K562 (cell line): ENCODE data around the gene CUL3. TPM values are rescaled to one million over a fixed set of nuclear protein-coding genes. Genes with fewer than 3 reads are reported as not detected.

Experiments
- ATAC-seq: fragments of 200-7000 bp; cut with Tn5 transposase; 3 replicates; pipeline ENCODE4 v1.9.1; 2020; ENCODE audit warnings: moderate library complexity
- BruUV-seq: library from RNA; stranded (reverse); fragments of 400-500 nt; replicated peaks from 2 replicates; lab custom pipeline; 2021; lab: Mats Ljungman, UMichigan
- CTCF ChIA-PET: fragments of 300-600 bp; formaldehyde crosslinking; extraction: SDS; loops from one replicate; lab custom pipeline; 2021; ENCODE audit warnings: low intra/inter-chr PET ratio; lab: Yijun Ruan, JAX
- POLR2A ChIA-PET: fragments of 300-600, 350-650 bp; sonication (Branson Sonifier 250); formaldehyde crosslinking; extraction: SDS; loops from one replicate; lab custom pipeline; 2021; ENCODE audit warnings: antibody characterized with exemption, inconsistent platforms; lab: Yijun Ruan, JAX
- DNase-seq, 4 experiments: peaks; one replicate each; pipeline versions ENCODE4 v3.0.0 to v3.0.0-alpha.2; 2011 to 2018; ENCODE audit warnings: low spot score in 3 of 4, mixed read lengths in 3 of 4; ENCODE audit errors: extremely low read depth in 1 of 4
- FAIRE-seq: peaks from 2 replicates; lab custom pipeline; 2011; peaks lifted over from hg19 to GRCh38; lab: Jason Lieb, UNC
- H2AFZ ChIP-seq: 2 replicates; pipeline ENCODE4 v1.6.0; 2011; ENCODE audit warnings: low read depth, low read length, control low read depth, inconsistent platforms
- H3K27ac ChIP-seq: fragments of 200-600 bp; 3 replicates; pipeline ENCODE4 v1.8.0; 2011; ENCODE audit warnings: low read depth, mild to moderate bottlenecking, control low read depth, inconsistent platforms, low read length, moderate library complexity, mixed read lengths; ENCODE audit errors: extremely low read depth
- H3K27me3 ChIP-seq, 2 experiments: fragments of 300-600 bp in 1 of 2; 2 replicates in 1 of 2; 3 replicates in 1 of 2; pipeline versions ENCODE4 v1.6.0 to v1.8.0; 2011; ENCODE audit warnings: inconsistent platforms in 2 of 2, low read length in 2 of 2, mild to moderate bottlenecking in 1 of 2, mixed read lengths in 1 of 2, moderate library complexity in 1 of 2; ENCODE audit not compliant: control insufficient read depth in 2 of 2, insufficient read depth in 2 of 2
- H3K36me3 ChIP-seq: fragments of 300-600 bp; 3 replicates; pipeline ENCODE4 v1.8.0; 2011; ENCODE audit warnings: mild to moderate bottlenecking, low read length, inconsistent platforms; ENCODE audit not compliant: control insufficient read depth, insufficient read depth
- H3K4me1 ChIP-seq, 2 experiments: fragments of 200-600 bp in 1 of 2; replicated peaks in 1 of 2; 2 replicates in 1 of 2; 3 replicates in 1 of 2; pipeline versions ENCODE4 v1.5.1 to v1.8.0; 2011; ENCODE audit warnings: inconsistent platforms in 2 of 2, low read length in 2 of 2, mild to moderate bottlenecking in 1 of 2, mixed read lengths in 1 of 2, moderate library complexity in 1 of 2; ENCODE audit not compliant: control insufficient read depth in 2 of 2, insufficient read depth in 2 of 2
- H3K4me2 ChIP-seq: 2 replicates; pipeline ENCODE4 v1.6.1; 2011; ENCODE audit warnings: low read length, control low read depth, inconsistent platforms, mixed read lengths; ENCODE audit not compliant: insufficient read depth
- H3K4me3 ChIP-seq: fragments of 200-600 bp; sonication (generic), shearing (Covaris generic); 2 replicates; pipeline ENCODE4 v1.5.1; 2016; ENCODE audit warnings: control low read depth, inconsistent platforms
- H3K79me2 ChIP-seq: fragments of 200-600 bp; 3 replicates; pipeline ENCODE4 v1.8.0; 2011; ENCODE audit warnings: low read length, inconsistent platforms; ENCODE audit not compliant: control insufficient read depth, insufficient read depth
- H3K9ac ChIP-seq, 2 experiments: 2 replicates each; pipeline versions ENCODE4 v1.6.0 to v1.6.1; 2011; ENCODE audit warnings: low read depth in 2 of 2, low read length in 2 of 2, control low read depth in 1 of 2, inconsistent platforms in 1 of 2, mild to moderate bottlenecking in 1 of 2, mixed read lengths in 1 of 2; ENCODE audit not compliant: insufficient read depth in 1 of 2
- H3K9me1 ChIP-seq: one replicate; pipeline ENCODE4 v1.6.0; 2011; ENCODE audit warnings: inconsistent platforms, mild to moderate bottlenecking, low read length, moderate library complexity; ENCODE audit not compliant: control insufficient read depth, insufficient read depth
- H3K9me3 ChIP-seq: replicated peaks from 2 replicates; pipeline ENCODE4 v1.5.1; 2011; ENCODE audit warnings: low read depth, low read length, inconsistent platforms; ENCODE audit not compliant: control insufficient read depth, insufficient read depth
- H4K20me1 ChIP-seq: replicated peaks from 2 replicates; pipeline ENCODE4 v1.6.1; 2011; ENCODE audit warnings: low read length, inconsistent platforms, mixed read lengths; ENCODE audit not compliant: control insufficient read depth, insufficient read depth
- CHD7 ChIP-seq: fragments of 200-600 bp; sonication (generic); IDR thresholded peaks from one replicate; pipeline ENCODE4 v1.6.1; 2012; ENCODE audit warnings: mild to moderate bottlenecking, low read depth, low read length, inconsistent platforms
- MAX ChIP-seq: sonication (generic); formaldehyde crosslinking; IDR thresholded peaks from 2 replicates; pipeline ENCODE4 v1.9.0; 2022; ENCODE audit warnings: mild to moderate bottlenecking, missing genetic modification reagents
- TAF7 ChIP-seq: fragments of 450-650 bp; IDR thresholded peaks from 2 replicates; pipeline ENCODE4 v1.6.1; 2016; ENCODE audit warnings: missing genetic modification characterization, missing compliant biosample characterization
- WGBS: fragments of 100-300 bp; shearing (Covaris generic); methylation state at CpG from one replicate; pipeline ENCODE4 v1.1.6; 2016; ENCODE audit warnings: low coverage, mixed read lengths; ENCODE audit not compliant: insufficient coverage; ENCODE audit errors: missing lambda C conversion rate; 5-methylcytosine and 5-hydroxymethylcytosine counted together
- in situ Hi-C: fragments of 300-500 bp; cut with MboI; formaldehyde crosslinking; loops from 4 replicates; pipeline ENCODE4 v1.15.0; 2018; ENCODE audit warnings: inconsistent platforms, mixed read lengths
- intact Hi-C: fragments of 100-400 bp; cut with micrococcal nuclease; formaldehyde crosslinking; loops from 2 replicates; pipeline ENCODE4 v1.14.2; 2022
- polyA plus RNA-seq, 8 experiments: library from polyadenylated mRNA; depleted of rRNA in 4 of 8; stranded (reverse) in 5 of 8; unstranded in 3 of 8; fragments of >200 nt; fragmentation: Nextera tagmentation in 2 of 8; fragmentation: Illumina TruSeq in 1 of 8; extraction: Ambion mirVana in 2 of 8; extraction: Trizol in 1 of 8; gene quantifications; 2 replicates each; pipeline versions ENCODE4 v1.2.1 to v1.2.3, GENCODE V29; 2011 to 2014; ENCODE audit warnings: inconsistent platforms in 1 of 8, missing spikeins in 1 of 8
- total RNA-seq, 7 experiments: library from RNA; depleted of rRNA in 6 of 7; stranded (reverse); fragments of >200 nt in 6 of 7; fragmentation: Illumina TruSeq in 2 of 7; extraction: Trizol in 2 of 7; gene quantifications; 2 replicates each; pipeline versions ENCODE4 v1.2.1 to v1.2.3, GENCODE V29; 2011 to 2021; ENCODE audit warnings: low replicate concordance in 1 of 7
- TF ChIP-seq, protein P1 (sequence below), 3 experiments: fragments of 200-800 bp in 1 of 3; fragments of 250-450 bp in 1 of 3; fragments of 450-650 bp in 1 of 3; sonication (Bioruptor Pico) in 1 of 3; sonication (Bioruptor generic) in 1 of 3; formaldehyde crosslinking in 1 of 3; IDR thresholded peaks; 2 replicates each; pipeline versions ENCODE4 v1.6.1 to v1.8.0; 2016 to 2022; ENCODE audit warnings: mild to moderate bottlenecking in 2 of 3, missing genetic modification characterization in 2 of 3, missing compliant biosample characterization in 1 of 3, moderate library complexity in 1 of 3

The CUL3 gene
- total and polyA plus RNA-seq, 9 of the 15 experiments (the other 6 are each of a cell fraction or from before 2014, with no cell fraction given) = 31.5 to 71.9 (median 56.4) TPM

DNA sequence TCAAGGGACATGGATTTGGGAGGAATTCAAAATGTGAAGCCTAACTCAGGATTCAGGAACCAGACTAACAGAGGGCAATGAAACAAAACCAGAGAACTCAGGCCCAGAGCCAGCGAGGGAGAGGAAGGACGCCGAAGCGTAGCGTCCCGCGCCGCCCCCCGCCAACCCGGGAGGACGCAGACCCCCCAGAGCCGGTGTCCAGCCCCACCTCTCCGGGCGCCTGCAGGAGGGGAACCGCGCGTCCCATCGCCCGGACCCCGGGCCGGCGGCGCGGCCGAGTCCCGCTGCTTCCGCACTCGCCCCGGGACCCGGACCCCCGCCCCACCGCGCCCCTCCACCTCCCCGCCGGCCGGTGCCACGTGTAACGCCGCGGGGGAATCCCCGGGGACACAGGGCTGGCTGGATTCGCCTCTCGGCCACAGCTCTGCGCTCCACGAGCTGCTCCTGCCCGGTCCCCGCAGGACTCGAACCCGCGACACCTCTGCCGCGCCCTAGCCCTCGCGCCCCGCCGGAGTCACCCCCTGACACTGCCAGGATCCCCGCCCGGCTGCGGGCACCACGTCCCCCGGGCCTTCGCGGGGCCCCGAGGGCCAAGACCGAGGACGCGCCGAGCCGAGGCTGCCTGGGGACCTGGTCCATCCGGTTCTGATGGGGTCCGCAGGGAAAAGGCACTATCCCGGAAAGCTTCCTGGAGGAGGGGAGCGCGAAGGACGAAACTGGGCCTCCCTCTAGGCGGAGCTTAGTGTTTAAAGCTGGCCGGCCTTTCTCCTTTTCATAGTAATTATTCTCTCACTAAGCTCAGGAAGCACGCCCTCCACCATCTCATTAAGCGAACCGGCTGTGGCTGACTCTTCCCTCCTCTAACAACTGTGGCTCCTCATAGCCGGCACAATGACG lies 142.8 kb downstream of the CUL3 start:
- Histone ChIP-seq H3K4me1 (no peaks in the 10 kb centered on the region; a peak in 1 of 5 replicates), H4K20me1 (no peaks in the 10 kb centered on the region), H3K9me1 (no peaks in the 10 kb centered on the region), H3K27me3 (no peaks in the 10 kb centered on the region), H3K9ac (no peak overlapping the region), H3K36me3 (no peaks in the 10 kb centered on the region), H3K4me3 (no peak overlapping the region), H3K27ac (no peak overlapping the region), H3K9me3 (no peaks in the 10 kb centered on the region), H3K4me2 (no peak overlapping the region), H3K79me2 (no peaks in the 10 kb centered on the region), H2AFZ (no peak overlapping the region)
- DNase-seq (no peak), FAIRE-seq (no peak), ATAC-seq (no peak)
- intact Hi-C loops (no loop called here), in situ Hi-C loops (no loop called here)
- ChIA-PET POLR2A (interaction anchor here (1.3 kb wide), 1 partner anchor 12 kb away, joined by 3 read pairs; no protein-coding TSS in a partner anchor), CTCF (no interaction called here)
- BruUV-seq = no TSS peak
- WGBS = 86% methylated on average over 11 of the region's 82 CpGs
- TF ChIP-seq, protein P1, sequence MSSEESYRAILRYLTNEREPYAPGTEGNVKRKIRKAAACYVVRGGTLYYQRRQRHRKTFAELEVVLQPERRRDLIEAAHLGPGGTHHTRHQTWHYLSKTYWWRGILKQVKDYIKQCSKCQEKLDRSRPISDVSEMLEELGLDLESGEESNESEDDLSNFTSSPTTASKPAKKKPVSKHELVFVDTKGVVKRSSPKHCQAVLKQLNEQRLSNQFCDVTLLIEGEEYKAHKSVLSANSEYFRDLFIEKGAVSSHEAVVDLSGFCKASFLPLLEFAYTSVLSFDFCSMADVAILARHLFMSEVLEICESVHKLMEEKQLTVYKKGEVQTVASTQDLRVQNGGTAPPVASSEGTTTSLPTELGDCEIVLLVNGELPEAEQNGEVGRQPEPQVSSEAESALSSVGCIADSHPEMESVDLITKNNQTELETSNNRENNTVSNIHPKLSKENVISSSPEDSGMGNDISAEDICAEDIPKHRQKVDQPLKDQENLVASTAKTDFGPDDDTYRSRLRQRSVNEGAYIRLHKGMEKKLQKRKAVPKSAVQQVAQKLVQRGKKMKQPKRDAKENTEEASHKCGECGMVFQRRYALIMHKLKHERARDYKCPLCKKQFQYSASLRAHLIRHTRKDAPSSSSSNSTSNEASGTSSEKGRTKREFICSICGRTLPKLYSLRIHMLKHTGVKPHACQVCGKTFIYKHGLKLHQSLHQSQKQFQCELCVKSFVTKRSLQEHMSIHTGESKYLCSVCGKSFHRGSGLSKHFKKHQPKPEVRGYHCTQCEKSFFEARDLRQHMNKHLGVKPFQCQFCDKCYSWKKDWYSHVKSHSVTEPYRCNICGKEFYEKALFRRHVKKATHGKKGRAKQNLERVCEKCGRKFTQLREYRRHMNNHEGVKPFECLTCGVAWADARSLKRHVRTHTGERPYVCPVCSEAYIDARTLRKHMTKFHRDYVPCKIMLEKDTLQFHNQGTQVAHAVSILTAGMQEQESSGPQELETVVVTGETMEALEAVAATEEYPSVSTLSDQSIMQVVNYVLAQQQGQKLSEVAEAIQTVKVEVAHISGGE (CRISPR knock-in tag; IDR thresholded peaks at IDR 0.05) = no peak
- TF ChIP-seq TAF7 (no peak), CHD7 (no peak), MAX (CRISPR knock-in tag) (no peak)
